ENCODE results near the gene DMD. TPM values are rescaled to one million over a fixed set of nuclear protein-coding genes. Genes with fewer than 3 reads are reported as not detected.

Gene DMD
- total RNA-seq, 1 donor from 2014 or later: 5.1 TPM

GRCh38 chrX:31837445-31838049 lies 1373.8 kb downstream of the DMD start:
- no peak for ATAC-seq

- no peak for ATAC-seq
Measured at GRCh38 chrX:31836479-31836878, 1374.9 kb downstream of the DMD start.

GRCh38 chrX:31832263-31832662 lies 1379.1 kb downstream of the DMD start:
- ATAC-seq: no peak

- ATAC-seq: no peak
Measured at GRCh38 chrX:31820430-31821210, 1390.7 kb downstream of the DMD start.

- ATAC-seq: no peak
Measured at GRCh38 chrX:31819455-31819854, 1391.9 kb downstream of the DMD start.

- no peak for ATAC-seq
Measured at GRCh38 chrX:31811106-31811505, 1400.2 kb downstream of the DMD start.

- ATAC-seq: no peak
Measured at GRCh38 chrX:31808357-31808756, 1403.0 kb downstream of the DMD start.

- ATAC-seq: no peak
Measured at GRCh38 chrX:31807165-31807564, 1404.2 kb downstream of the DMD start.

- ATAC-seq: no peak
Measured at GRCh38 chrX:31805781-31806180, 1405.6 kb downstream of the DMD start.

GRCh38 chrX:31800219-31800618 lies 1411.1 kb downstream of the DMD start:
- ATAC-seq: no peak

GRCh38 chrX:31796624-31797023 lies 1414.7 kb downstream of the DMD start:
- no peak for ATAC-seq

GRCh38 chrX:31747411-31747810 lies 1463.9 kb downstream of the DMD start:
- ATAC-seq: no peak

GRCh38 chrX:31743004-31743403 lies 1468.3 kb downstream of the DMD start:
- ATAC-seq: no peak

GRCh38 chrX:31717474-31717873 lies 1493.9 kb downstream of the DMD start:
- no peak for ATAC-seq

GRCh38 chrX:31715675-31716074 lies 1495.7 kb downstream of the DMD start:
- no peak for ATAC-seq

- no peak for ATAC-seq
Measured at GRCh38 chrX:31714797-31715196, 1496.6 kb downstream of the DMD start.

GRCh38 chrX:31713120-31713519 lies 1498.2 kb downstream of the DMD start:
- ATAC-seq: no peak

GRCh38 chrX:31711166-31711565 lies 1500.2 kb downstream of the DMD start:
- ATAC-seq: no peak

GRCh38 chrX:31708116-31708515 lies 1503.2 kb downstream of the DMD start:
- ATAC-seq: no peak

GRCh38 chrX:31706466-31706865 lies 1504.9 kb downstream of the DMD start:
- no peak for ATAC-seq

GRCh38 chrX:31705816-31706215 lies 1505.5 kb downstream of the DMD start:
- no peak for ATAC-seq

- no peak for ATAC-seq
Measured at GRCh38 chrX:31704938-31705337, 1506.4 kb downstream of the DMD start.

GRCh38 chrX:31702222-31702621 lies 1509.1 kb downstream of the DMD start:
- ATAC-seq: no peak

- no peak for ATAC-seq
Measured at GRCh38 chrX:31697294-31697916, 1513.9 kb downstream of the DMD start.

All from esophagus mucosa (tissue), 1 donor.